Transverse colon (tissue), 4 donors: ENCODE data around the gene RERE. TPM values are rescaled to one million over a fixed set of nuclear protein-coding genes. Genes with fewer than 3 reads are reported as not detected.

Experiments
- DNase-seq: peaks from one replicate; pipeline ENCODE4 v3.0.0-alpha.2; 2019
- H3K27ac ChIP-seq, 4 donors: fragments of 200-600 bp; sonication (generic); 2 replicates each; pipeline ENCODE4 v1.5.1; 2016 to 2018; ENCODE audit warnings: inconsistent platforms in 4 of 4
- H3K27me3 ChIP-seq: fragments of 200-600 bp; sonication (generic); 2 replicates; pipeline ENCODE4 v1.5.1; 2017; ENCODE audit warnings: inconsistent platforms
- H3K36me3 ChIP-seq, 4 donors: fragments of 200-600 bp; sonication (generic); 2 replicates each; pipeline ENCODE4 v1.5.1; 2017 to 2019; ENCODE audit warnings: inconsistent platforms in 4 of 4
- H3K4me1 ChIP-seq, 4 donors: fragments of 200-600 bp; sonication (generic); 2 replicates each; pipeline ENCODE4 v1.5.1; 2017 to 2020; ENCODE audit warnings: inconsistent platforms in 4 of 4
- H3K4me3 ChIP-seq, 4 donors: fragments of 200-600 bp; sonication (generic); 1 replicate in 1 of 4; 2 replicates in 3 of 4; pipeline versions ENCODE4 v1.5.1 to v1.6.1; 2017 to 2019; ENCODE audit warnings: inconsistent platforms in 4 of 4
- H3K9me3 ChIP-seq, 2 donors: fragments of 200-600 bp; sonication (generic); 2 replicates each; pipeline ENCODE4 v1.5.1; 2017 to 2019; ENCODE audit warnings: inconsistent platforms in 2 of 2
- CTCF ChIP-seq, 5 experiments: fragments of 200-600 bp in 3 of 5; fragments of 450-650 bp in 2 of 5; sonication (generic) in 3 of 5; IDR thresholded peaks; 1 replicate in 2 of 5; 2 replicates in 3 of 5; pipeline ENCODE4 v1.5.1; 2016 to 2017; ENCODE audit warnings: antibody characterized with exemption in 5 of 5, inconsistent platforms in 3 of 5, mild to moderate bottlenecking in 2 of 5, moderate library complexity in 1 of 5
- EP300 ChIP-seq: sonication (generic); formaldehyde crosslinking; IDR thresholded peaks from one replicate; pipeline ENCODE4 v1.6.1; 2017; ENCODE audit warnings: antibody characterized with exemption, low read depth
- POLR2A ChIP-seq: fragments of 450-650 bp; IDR thresholded peaks from one replicate; pipeline ENCODE4 v1.6.1; 2016; ENCODE audit warnings: antibody characterized with exemption, mild to moderate bottlenecking, moderate library complexity
- POLR2AphosphoS5 ChIP-seq, 3 donors: sonication (generic); formaldehyde crosslinking; IDR thresholded peaks; one replicate each; pipeline ENCODE4 v1.6.1; 2016; ENCODE audit warnings: antibody characterized with exemption in 3 of 3
- WGBS, 2 donors: methylation state at CpG; one replicate each; pipeline ENCODE4 v1.1.5; 2018; ENCODE audit warnings: low coverage in 1 of 2; 5-methylcytosine and 5-hydroxymethylcytosine counted together
- in situ Hi-C, 4 donors: fragments of 200-750 bp; cut with MboI; loops; one replicate each; pipeline versions ENCODE4 v1.15.0 to v1.15.1; 2017; ENCODE audit warnings: low sequenced_read_pairs in 3 of 4, low pct_ligation_motif_present in 1 of 4, low pct_unique_long_range_greater_than_20kb in 1 of 4
- intact Hi-C: fragments of 100-400 bp; cut with DNase I; formaldehyde crosslinking; loops from one replicate; pipeline ENCODE4 v1.15.1; 2023; ENCODE audit warnings: low total_unique reads
- total RNA-seq, 4 donors: library from RNA; depleted of rRNA; stranded (reverse); fragments of >200 nt; gene quantifications; one replicate each; pipeline ENCODE4 v1.1.0, GENCODE V29; 2016

Gene RERE
- total RNA-seq, 4 donors from 2014 or later: 80.3 to 657 (median 105) TPM

GRCh38 chr1:8752921-8753713, 64.3 kb downstream of the RERE start:
- intact Hi-C loops: no loop called here
- peaks cover 0 to 22% (median 12%) of the 10 kb centered on the region in 4 donors for H3K4me1 ChIP-seq
- WGBS, 2 donors: 92 to 94% methylated on average over 6 of the region's 6 CpGs
- TF ChIP-seq POLR2A (no peak), CTCF (IDR thresholded peaks at IDR 0.05) (no peak), EP300 (no peak), POLR2AphosphoS5 (IDR thresholded peaks at IDR 0.05) (no peak)
- no peak overlapping the region for H3K4me3 ChIP-seq
- H3K27me3 ChIP-seq: no peaks in the 10 kb centered on the region
- in situ Hi-C loops: no loop called here
- no peaks in the 10 kb centered on the region for H3K9me3 ChIP-seq
- no peak overlapping the region for H3K27ac ChIP-seq
- no peaks in the 10 kb centered on the region for H3K36me3 ChIP-seq
- DNase-seq: no peak

DNA sequence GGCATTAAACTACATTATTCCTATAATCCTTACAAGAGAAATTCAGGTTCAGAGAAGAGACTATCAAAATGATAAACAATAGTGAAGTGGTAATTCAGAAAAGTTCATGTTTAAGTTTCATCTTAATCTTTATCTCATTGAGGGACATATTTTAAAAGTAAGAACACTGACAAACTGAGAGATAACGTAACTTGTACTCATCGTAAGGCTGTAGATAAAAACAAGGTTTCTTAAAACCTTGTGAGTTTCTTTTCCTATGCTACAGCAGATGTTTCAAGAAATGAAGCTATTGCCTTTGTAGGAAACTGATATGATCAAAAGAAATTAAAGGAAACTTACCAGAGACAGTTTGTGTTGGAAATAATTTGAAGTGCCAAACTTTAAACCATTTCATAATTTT, 65.0 kb downstream of the RERE start:
- Histone ChIP-seq H3K9me3 (no peaks in the 10 kb centered on the region), H3K36me3 (no peaks in the 10 kb centered on the region), H3K27ac (no peak overlapping the region), H3K4me3 (no peak overlapping the region), H3K27me3 (no peaks in the 10 kb centered on the region), H3K4me1 (peaks cover 0 to 26% (median 12%) of the 10 kb centered on the region in 4 donors)
- 85 to 100% methylated on average over 1 to 2 of the region's 2 CpGs for WGBS, 2 donors
- no peak for TF ChIP-seq POLR2A
- TF ChIP-seq CTCF (IDR thresholded peaks at IDR 0.05): no peak
- TF ChIP-seq POLR2AphosphoS5 (IDR thresholded peaks at IDR 0.05): no peak
- TF ChIP-seq EP300: no peak
- intact Hi-C loops (no loop called here), in situ Hi-C loops (no loop called here)
- no peak for DNase-seq

- WGBS, 2 donors: 90 to 91% methylated on average over 4 of the region's 4 CpGs
- no peak for DNase-seq
- in situ Hi-C loops: no loop called here
Observed at GRCh38 chr1:8751984-8752383, 65.5 kb downstream of the RERE start.

More at GRCh38 chr1:8751984-8752383, 65.5 kb downstream of the RERE start:
- H3K36me3 ChIP-seq: no peaks in the 10 kb centered on the region
- H3K4me1 ChIP-seq: peaks cover 0 to 26% (median 12%) of the 10 kb centered on the region in 4 donors
- no peak for TF ChIP-seq CTCF (IDR thresholded peaks at IDR 0.05)
- TF ChIP-seq POLR2AphosphoS5 (IDR thresholded peaks at IDR 0.05): no peak
- no peak for TF ChIP-seq POLR2A
- no peak overlapping the region for H3K27ac ChIP-seq
- intact Hi-C loops: no loop called here
- H3K4me3 ChIP-seq: no peak overlapping the region
- no peaks in the 10 kb centered on the region for H3K9me3 ChIP-seq
- H3K27me3 ChIP-seq: no peaks in the 10 kb centered on the region
